Embryonic facial prominence (tissue), 1 donor: ENCODE measurements around the gene DDX6.

Source experiments
- DNase-seq: peaks from one replicate; pipeline ENCODE4 v3.0.0-alpha.2; 2016; ENCODE audit errors: extremely low spot score

The DDX6 gene

GRCh38 chr11:118705111-118705741 lies 85.7 kb downstream of the DDX6 start:
- no peak for DNase-seq

GRCh38 chr11:118703563-118704106 lies 87.3 kb downstream of the DDX6 start:
- no peak for DNase-seq

DNA sequence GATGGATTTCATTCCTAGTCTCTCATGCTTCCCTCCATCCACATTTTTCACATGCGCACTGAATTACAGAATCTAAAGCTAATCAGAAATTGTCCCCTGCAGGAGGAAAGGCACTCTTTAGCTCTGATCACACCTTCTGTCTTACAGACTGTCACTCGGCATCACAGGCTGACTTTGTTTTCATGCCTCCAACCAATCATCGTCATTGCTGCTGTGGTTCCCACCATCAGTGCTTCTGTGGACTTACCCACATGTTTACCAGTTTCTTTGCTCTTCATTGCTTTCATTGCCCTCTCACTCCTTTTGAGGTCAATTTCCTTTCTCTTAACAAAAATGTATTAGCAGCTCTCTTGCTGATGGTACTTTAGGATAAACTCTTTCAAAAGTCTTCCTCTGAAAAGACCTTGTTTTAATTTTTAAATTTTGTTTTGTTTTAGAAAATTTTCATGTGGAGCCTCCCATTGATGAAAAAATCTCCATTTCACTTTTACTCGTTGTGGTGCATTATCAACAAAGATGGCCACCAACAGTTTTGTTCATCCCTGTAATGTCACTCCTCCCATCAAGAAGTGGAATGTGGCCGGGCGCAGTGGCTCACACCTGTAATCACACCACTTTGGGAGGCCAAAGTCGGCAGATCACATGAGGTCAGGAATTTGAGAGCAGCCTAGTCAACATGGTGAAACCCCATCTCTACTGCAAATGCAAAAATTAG lies 91.3 kb downstream of the DDX6 start:
- DNase-seq = no peak
